GM12878 (cell line): Measurements from ENCODE around the gene TEDC1. TPM values are rescaled to one million over a fixed set of nuclear protein-coding genes. Genes with fewer than 3 reads are reported as not detected.

Experiments used
- ATAC-seq: fragments of 200-7000 bp; cut with Tn5 transposase; 3 replicates; pipeline ENCODE4 v1.9.1; 2020; ENCODE audit warnings: mild to moderate bottlenecking, moderate library complexity
- BruUV-seq: library from RNA; stranded (reverse); fragments of 400-500 nt; replicated peaks from 2 replicates; lab custom pipeline; 2021; lab: Mats Ljungman, UMichigan
- CTCF ChIA-PET: fragments of 300-600 bp; sonication (Branson Sonifier 250); formaldehyde crosslinking; extraction: SDS; loops from one replicate; lab custom pipeline; 2021; ENCODE audit warnings: inconsistent platforms; lab: Yijun Ruan, JAX
- POLR2A ChIA-PET: fragments of 350-600 bp; formaldehyde crosslinking; extraction: SDS; loops from one replicate; lab custom pipeline; 2021; ENCODE audit warnings: inconsistent platforms; lab: Charles Lee
- RAD21 ChIA-PET: fragments of 300-600 bp; sonication (Branson Sonifier 250); formaldehyde crosslinking; loops from one replicate; lab custom pipeline; 2023; ENCODE audit warnings: antibody characterized with exemption; ENCODE audit not compliant: unreplicated experiment; lab: Charles Lee
- SMC1A ChIA-PET: fragments of 300-600 bp; sonication (Branson Sonifier 250); formaldehyde crosslinking; loops from one replicate; lab custom pipeline; 2023; ENCODE audit not compliant: unreplicated experiment, uncharacterized antibody; lab: Charles Lee
- DNase-seq: peaks from one replicate; pipeline ENCODE4 v3.0.0-alpha.2; 2011; ENCODE audit warnings: low read depth, low spot score
- FAIRE-seq: peaks from 3 replicates; lab custom pipeline; 2011; peaks lifted over from hg19 to GRCh38; lab: Jason Lieb, UNC
- H2AFZ ChIP-seq: 2 replicates; pipeline ENCODE4 v1.6.0; 2011; ENCODE audit warnings: low read depth, low read length, control low read depth; ENCODE audit not compliant: control insufficient read depth
- H3K27ac ChIP-seq: 2 replicates; pipeline ENCODE4 v1.5.1; 2011; ENCODE audit warnings: control low read depth; ENCODE audit not compliant: control insufficient read depth, insufficient read depth
- H3K27me3 ChIP-seq, 2 experiments: replicated peaks in 1 of 2; 2 replicates each; pipeline versions ENCODE4 v1.6.0 to v1.6.1; 2011; ENCODE audit warnings: low read length in 1 of 2; ENCODE audit not compliant: control insufficient read depth in 2 of 2, insufficient read depth in 2 of 2
- H3K36me3 ChIP-seq, 2 experiments: 2 replicates each; pipeline ENCODE4 v1.5.1; 2011; ENCODE audit warnings: low read length in 1 of 2; ENCODE audit not compliant: control insufficient read depth in 2 of 2, insufficient read depth in 2 of 2
- H3K4me1 ChIP-seq: 2 replicates; pipeline ENCODE4 v1.6.1; 2011; ENCODE audit warnings: mild to moderate bottlenecking, low read length, moderate library complexity, mixed read lengths; ENCODE audit not compliant: control insufficient read depth, insufficient read depth
- H3K4me2 ChIP-seq: 2 replicates; pipeline ENCODE4 v1.6.0; 2011; ENCODE audit warnings: control low read depth; ENCODE audit not compliant: control insufficient read depth, insufficient read depth
- H3K4me3 ChIP-seq: fragments of 200-600 bp; sonication (generic); 2 replicates; pipeline ENCODE4 v1.5.1; 2016
- H3K79me2 ChIP-seq: 2 replicates; pipeline ENCODE4 v1.6.0; 2011; ENCODE audit warnings: low read length; ENCODE audit not compliant: control insufficient read depth, insufficient read depth
- H3K9ac ChIP-seq: 2 replicates; pipeline ENCODE4 v1.8.0; 2011; ENCODE audit warnings: low read length, control low read depth, mixed read lengths; ENCODE audit not compliant: control insufficient read depth, insufficient read depth
- H3K9me3 ChIP-seq: replicated peaks from 3 replicates; pipeline ENCODE4 v1.5.1; 2011; ENCODE audit warnings: mild to moderate bottlenecking, low read length; ENCODE audit not compliant: control insufficient read depth, insufficient read depth
- H4K20me1 ChIP-seq: 2 replicates; pipeline ENCODE4 v1.6.0; 2011; ENCODE audit not compliant: control insufficient read depth, insufficient read depth
- ATF2 ChIP-seq: IDR thresholded peaks from 2 replicates; pipeline ENCODE4 v1.6.1; 2012; ENCODE audit warnings: low read length, inconsistent platforms
- CBX3 ChIP-seq: fragments of 200-600 bp; sonication (generic); IDR thresholded peaks from 2 replicates; pipeline ENCODE4 v1.6.1; 2016; ENCODE audit warnings: low read depth, borderline replicate concordance
- CHD2 ChIP-seq: IDR thresholded peaks from 2 replicates; pipeline ENCODE4 v1.6.1; 2011; ENCODE audit warnings: low read depth, low read length, improper control_type of control experiment, borderline replicate concordance
- DPF2 ChIP-seq: fragments of 450-650 bp; IDR thresholded peaks from 2 replicates; pipeline ENCODE4 v1.6.1; 2017; ENCODE audit warnings: mild to moderate bottlenecking
- FOS ChIP-seq: IDR thresholded peaks from 3 replicates; pipeline ENCODE4 v1.6.1; 2011; ENCODE audit warnings: borderline replicate concordance; ENCODE audit not compliant: insufficient read length; ENCODE audit errors: extremely low read depth
- HDGF ChIP-seq: fragments of 450-650 bp; IDR thresholded peaks from 2 replicates; pipeline ENCODE4 v1.6.1; 2016; ENCODE audit warnings: antibody characterized with exemption
- HSF1 ChIP-seq: fragments of 150-350 bp; IDR thresholded peaks from 2 replicates; pipeline ENCODE4 v1.6.1; 2014; ENCODE audit warnings: mild to moderate bottlenecking, low read depth, low read length
- IKZF2 ChIP-seq, 2 experiments: fragments of 450-650 bp; IDR thresholded peaks; 2 replicates each; pipeline ENCODE4 v1.6.1; 2017; ENCODE audit warnings: mild to moderate bottlenecking in 2 of 2, moderate library complexity in 2 of 2
- MTA2 ChIP-seq: fragments of 450-650 bp; IDR thresholded peaks from 2 replicates; pipeline ENCODE4 v1.6.1; 2016; ENCODE audit warnings: low read depth, mild to moderate bottlenecking, moderate library complexity
- NKRF ChIP-seq: fragments of 450-650 bp; conservative IDR thresholded peaks from 2 replicates; pipeline ENCODE4 v1.6.1; 2017; ENCODE audit warnings: mild to moderate bottlenecking, moderate library complexity
- RBBP5 ChIP-seq: fragments of 200-600 bp; sonication (generic); conservative IDR thresholded peaks from 2 replicates; pipeline ENCODE4 v1.6.1; 2016
- RCOR1 ChIP-seq: conservative IDR thresholded peaks from 2 replicates; pipeline ENCODE4 v1.6.1; 2012; ENCODE audit warnings: low read depth, low read length, improper control_type of control experiment
- SMAD1 ChIP-seq: fragments of 450-650 bp; IDR thresholded peaks from 2 replicates; pipeline ENCODE4 v1.6.1; 2018; ENCODE audit warnings: mild to moderate bottlenecking, low read depth; ENCODE audit not compliant: partially characterized antibody
- WRNIP1 ChIP-seq: IDR thresholded peaks from 2 replicates; pipeline ENCODE4 v1.6.1; 2011; ENCODE audit warnings: low read depth, low read length, improper control_type of control experiment, borderline replicate concordance
- ZBED1 ChIP-seq: IDR thresholded peaks from 2 replicates; pipeline ENCODE4 v1.6.1; 2016; ENCODE audit warnings: borderline replicate concordance
- ZNF217 ChIP-seq: fragments of 450-650 bp; IDR thresholded peaks from 2 replicates; pipeline ENCODE4 v1.6.1; 2017; ENCODE audit warnings: antibody characterized with exemption, mild to moderate bottlenecking
- ZNF384 ChIP-seq: IDR thresholded peaks from 2 replicates; pipeline ENCODE4 v1.6.1; 2012; ENCODE audit warnings: low read depth, mild to moderate bottlenecking, low read length, improper control_type of control experiment, borderline replicate concordance
- WGBS: methylation state at CpG from one replicate; pipeline ENCODE4 v1.1.6; 2016; ENCODE audit warnings: low lambda C conversion rate; ENCODE audit not compliant: insufficient replicate concordance, insufficient coverage; ENCODE audit errors: missing lambda C conversion rate; 5-methylcytosine and 5-hydroxymethylcytosine counted together
- in situ Hi-C: fragments of 300-500 bp; cut with MboI; formaldehyde crosslinking; loops from 9 replicates; pipeline ENCODE4 v1.14.3; 2018; ENCODE audit warnings: mixed read lengths
- intact Hi-C: fragments of 100-400 bp; cut with micrococcal nuclease; formaldehyde crosslinking; loops from one replicate; pipeline ENCODE4 v1.14.2; 2022; ENCODE audit not compliant: unreplicated experiment
- polyA plus RNA-seq, 11 experiments: library from polyadenylated mRNA; depleted of rRNA in 4 of 11; unstranded in 6 of 11; stranded (reverse) in 5 of 11; fragments of >200 nt; fragmentation: Nextera tagmentation in 4 of 11; fragmentation: Illumina TruSeq in 1 of 11; extraction: Ambion mirVana in 4 of 11; extraction: Trizol in 1 of 11; gene quantifications; 1 replicate in 1 of 11; 2 replicates in 10 of 11; pipeline versions ENCODE4 v1.2.1 to v1.2.3, GENCODE V29; 2011 to 2016; ENCODE audit warnings: inconsistent platforms in 2 of 11, missing spikeins in 2 of 11, low read depth in 1 of 11
- total RNA-seq, 4 experiments: library from RNA; depleted of rRNA in 3 of 4; stranded (reverse); fragments of >200 nt in 3 of 4; fragmentation: Illumina TruSeq in 1 of 4; extraction: Trizol in 1 of 4; gene quantifications; 2 replicates each; pipeline versions ENCODE4 v1.2.1 to v1.2.3, GENCODE V29; 2013 to 2021

TEDC1 gene
- total and polyA plus RNA-seq, 10 of the 15 experiments (the other 5 are each of a cell fraction or from before 2014, with no cell fraction given): 0.19 to 34.2 (median 14.5) TPM

- intact Hi-C loops (no loop called here), in situ Hi-C loops (no loop called here)
- FAIRE-seq (no peak), ATAC-seq (no peak), DNase-seq (no peak)
- Histone ChIP-seq H3K79me2 (no peaks in the 10 kb centered on the region), H4K20me1 (no peaks in the 10 kb centered on the region), H3K4me3 (no peak overlapping the region), H3K27me3 (no peaks in the 10 kb centered on the region), H3K9me3 (no peaks in the 10 kb centered on the region), H3K4me1 (no peaks in the 10 kb centered on the region), H3K9ac (no peak overlapping the region), H3K36me3 (peaks cover 0 to 22% of the 10 kb centered on the region in 2 experiments; a peak in 3 of 4 replicates), H3K27ac (no peak overlapping the region), H3K4me2 (no peak overlapping the region), H2AFZ (no peak overlapping the region)
- ChIA-PET RAD21 (no interaction called here), POLR2A (no interaction called here), SMC1A (no interaction called here), CTCF (interaction anchor here (1.1 kb wide), 1 partner anchor 13 kb away, joined by 3 read pairs; no protein-coding TSS in a partner anchor)
- TF ChIP-seq ZBED1 (no peak), ZNF217 (no peak), RCOR1 (no peak), WRNIP1 (no peak), DPF2 (no peak), RBBP5 (no peak), IKZF2 (IDR thresholded peaks at IDR 0.05) (no peak), FOS (no peak), SMAD1 (no peak), CHD2 (no peak), NKRF (no peak), MTA2 (no peak), ZNF384 (no peak), HDGF (no peak), ATF2 (no peak), CBX3 (no peak), HSF1 (no peak)
- BruUV-seq: no TSS peak
- 82% methylated on average over 14 of the region's 14 CpGs for WGBS
These were observed 44.1 kb upstream of the TEDC1 start for GRCh38 chr14:105446971-105447370.
